Esophagus muscularis mucosa (tissue), 4 donors: ENCODE data around the gene NANS. TPM values are rescaled to one million over a fixed set of nuclear protein-coding genes. Genes with fewer than 3 reads are reported as not detected.
A peak's percentile ranks its signal among the peaks of the same experiment; 100 is the strongest.

Source experiments
- DNase-seq: peaks from one replicate; pipeline ENCODE4 v3.0.0-alpha.2; 2017; ENCODE audit errors: extremely low spot score
- H3K27ac ChIP-seq, 4 donors: fragments of 200-600 bp; sonication (generic); replicated peaks in 1 of 4; 1 replicate in 3 of 4; 2 replicates in 1 of 4; pipeline ENCODE4 v1.5.1; 2016 to 2019; ENCODE audit warnings: mild to moderate bottlenecking in 1 of 4
- H3K27me3 ChIP-seq, 4 donors: fragments of 200-600 bp; sonication (generic); one replicate each; pipeline versions ENCODE4 v1.5.1 to v1.6.0; 2016 to 2019
- H3K36me3 ChIP-seq, 4 donors: fragments of 200-600 bp; sonication (generic); one replicate each; pipeline ENCODE4 v1.5.1; 2016 to 2019
- H3K4me1 ChIP-seq, 4 donors: fragments of 200-600 bp; sonication (generic); one replicate each; pipeline ENCODE4 v1.5.1; 2016 to 2019
- H3K4me3 ChIP-seq, 4 donors: fragments of 200-600 bp; sonication (generic); 1 replicate in 2 of 4; 2 replicates in 2 of 4; pipeline ENCODE4 v1.5.1; 2016 to 2019; ENCODE audit warnings: mild to moderate bottlenecking in 4 of 4, moderate library complexity in 1 of 4
- H3K9me3 ChIP-seq, 4 donors: fragments of 200-600 bp; sonication (generic); 1 replicate in 3 of 4; 2 replicates in 1 of 4; pipeline ENCODE4 v1.5.1; 2016 to 2019
- EP300 ChIP-seq: sonication (generic); formaldehyde crosslinking; IDR thresholded peaks from one replicate; pipeline ENCODE4 v1.6.1; 2017; ENCODE audit warnings: antibody characterized with exemption
- POLR2A ChIP-seq: fragments of 450-650 bp; IDR thresholded peaks from one replicate; pipeline ENCODE4 v1.6.1; 2017; ENCODE audit warnings: antibody characterized with exemption, moderate library complexity, mild to moderate bottlenecking, low read depth
- POLR2AphosphoS5 ChIP-seq, 2 donors: sonication (generic); formaldehyde crosslinking; IDR thresholded peaks; one replicate each; pipeline ENCODE4 v1.6.1; 2017; ENCODE audit warnings: antibody characterized with exemption in 2 of 2
- WGBS: methylation state at CpG from one replicate; pipeline ENCODE4 v1.1.5; 2018; 5-methylcytosine and 5-hydroxymethylcytosine counted together
- intact Hi-C: fragments of 100-400 bp; cut with DNase I; formaldehyde crosslinking; loops from one replicate; pipeline ENCODE4 v1.15.1; 2023
- total RNA-seq, 4 donors: library from RNA; depleted of rRNA; stranded (reverse); fragments of >200 nt; gene quantifications; one replicate each; pipeline versions ENCODE4 v1.1.0 to v1.2.1, GENCODE V29; 2016
- TF ChIP-seq, protein P1 (sequence below), 3 experiments: fragments of 200-600 bp in 2 of 3; fragments of 450-650 bp in 1 of 3; sonication (generic) in 2 of 3; IDR thresholded peaks; one replicate each; pipeline ENCODE4 v1.5.1; 2017 to 2019; ENCODE audit warnings: antibody characterized with exemption in 3 of 3, mild to moderate bottlenecking in 2 of 3, moderate library complexity in 1 of 3

The NANS gene
- total RNA-seq, 4 donors from 2014 or later = 25.3 to 54.7 (median 37.3) TPM

DNA sequence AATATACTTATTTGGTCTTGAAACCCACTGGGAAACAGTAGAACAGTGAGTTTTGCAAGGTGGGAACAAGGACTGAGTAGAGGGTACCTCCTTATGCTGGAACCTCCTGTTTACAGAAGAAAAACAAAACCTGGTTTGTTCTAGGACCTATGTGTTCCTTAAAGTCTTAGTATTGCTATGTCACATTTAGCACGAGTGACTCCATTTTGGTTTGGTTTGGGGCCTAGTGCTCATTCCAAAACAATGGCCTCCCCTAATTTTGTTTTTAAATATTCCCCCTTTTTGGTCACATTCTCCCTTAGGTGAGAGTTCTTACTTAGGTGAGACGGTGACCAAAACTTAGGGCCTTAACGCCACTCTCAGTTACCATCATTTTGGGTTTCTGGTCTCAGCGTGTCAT, 6.2 kb upstream of the NANS start:
- TF ChIP-seq POLR2A = no peak
- TF ChIP-seq POLR2AphosphoS5 (IDR thresholded peaks at IDR 0.05) = no peak
- TF ChIP-seq EP300 = no peak
- TF ChIP-seq, protein P1, sequence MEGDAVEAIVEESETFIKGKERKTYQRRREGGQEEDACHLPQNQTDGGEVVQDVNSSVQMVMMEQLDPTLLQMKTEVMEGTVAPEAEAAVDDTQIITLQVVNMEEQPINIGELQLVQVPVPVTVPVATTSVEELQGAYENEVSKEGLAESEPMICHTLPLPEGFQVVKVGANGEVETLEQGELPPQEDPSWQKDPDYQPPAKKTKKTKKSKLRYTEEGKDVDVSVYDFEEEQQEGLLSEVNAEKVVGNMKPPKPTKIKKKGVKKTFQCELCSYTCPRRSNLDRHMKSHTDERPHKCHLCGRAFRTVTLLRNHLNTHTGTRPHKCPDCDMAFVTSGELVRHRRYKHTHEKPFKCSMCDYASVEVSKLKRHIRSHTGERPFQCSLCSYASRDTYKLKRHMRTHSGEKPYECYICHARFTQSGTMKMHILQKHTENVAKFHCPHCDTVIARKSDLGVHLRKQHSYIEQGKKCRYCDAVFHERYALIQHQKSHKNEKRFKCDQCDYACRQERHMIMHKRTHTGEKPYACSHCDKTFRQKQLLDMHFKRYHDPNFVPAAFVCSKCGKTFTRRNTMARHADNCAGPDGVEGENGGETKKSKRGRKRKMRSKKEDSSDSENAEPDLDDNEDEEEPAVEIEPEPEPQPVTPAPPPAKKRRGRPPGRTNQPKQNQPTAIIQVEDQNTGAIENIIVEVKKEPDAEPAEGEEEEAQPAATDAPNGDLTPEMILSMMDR (IDR thresholded peaks at IDR 0.05) = no peak
- no peaks in the 10 kb centered on the region for H3K36me3 ChIP-seq
- DNase-seq = no peak
- H3K9me3 ChIP-seq = no peaks in the 10 kb centered on the region
- 93% methylated on average over 4 of the region's 4 CpGs for WGBS
- no peak overlapping the region for H3K27ac ChIP-seq
- H3K4me3 ChIP-seq = no peak overlapping the region
- no peaks in the 10 kb centered on the region for H3K4me1 ChIP-seq
- intact Hi-C loops = no loop called here
- H3K27me3 ChIP-seq = no peaks in the 10 kb centered on the region

DNA sequence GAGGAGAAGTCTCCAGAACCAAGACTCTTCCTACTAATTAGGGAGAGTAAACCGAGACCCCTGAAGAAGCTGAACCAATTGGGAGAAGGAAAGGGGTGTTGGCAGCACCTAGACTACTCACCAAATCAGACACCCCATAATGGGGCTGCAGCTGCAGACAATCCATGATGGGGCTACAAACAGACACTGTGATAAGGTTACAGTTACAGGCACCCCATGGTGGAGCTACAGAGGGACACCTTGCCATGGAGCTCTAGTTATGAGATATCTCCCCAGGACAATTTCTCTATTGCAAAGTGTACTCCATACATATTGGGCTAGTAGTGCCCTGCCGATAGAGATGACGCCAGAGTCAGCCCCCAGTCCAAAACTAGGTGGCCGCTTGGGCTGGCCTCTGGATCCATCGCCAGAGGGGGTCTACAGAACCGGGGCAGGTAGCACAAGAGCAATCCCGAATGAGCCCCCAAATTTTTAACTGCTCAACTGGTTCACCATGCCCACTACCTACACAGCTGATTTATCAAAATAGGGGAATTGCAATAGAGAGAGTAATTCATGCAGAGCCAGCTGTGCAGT, 2.1 kb upstream of the NANS start:
- Histone ChIP-seq H3K36me3 (no peaks in the 10 kb centered on the region), H3K27me3 (no peaks in the 10 kb centered on the region), H3K9me3 (no peaks in the 10 kb centered on the region), H3K4me3 (no peak overlapping the region), H3K4me1 (peaks cover 14 to 31% (median 24%) of the 10 kb centered on the region in 4 donors), H3K27ac (no peak overlapping the region)
- TF ChIP-seq POLR2A = no peak
- TF ChIP-seq EP300 = no peak
- TF ChIP-seq, protein P1 (IDR thresholded peaks at IDR 0.05) = no peak
- no peak for TF ChIP-seq POLR2AphosphoS5 (IDR thresholded peaks at IDR 0.05)
- intact Hi-C loops = no loop called here
- WGBS = 94% methylated on average over 6 of the region's 7 CpGs
- no peak for DNase-seq

DNA sequence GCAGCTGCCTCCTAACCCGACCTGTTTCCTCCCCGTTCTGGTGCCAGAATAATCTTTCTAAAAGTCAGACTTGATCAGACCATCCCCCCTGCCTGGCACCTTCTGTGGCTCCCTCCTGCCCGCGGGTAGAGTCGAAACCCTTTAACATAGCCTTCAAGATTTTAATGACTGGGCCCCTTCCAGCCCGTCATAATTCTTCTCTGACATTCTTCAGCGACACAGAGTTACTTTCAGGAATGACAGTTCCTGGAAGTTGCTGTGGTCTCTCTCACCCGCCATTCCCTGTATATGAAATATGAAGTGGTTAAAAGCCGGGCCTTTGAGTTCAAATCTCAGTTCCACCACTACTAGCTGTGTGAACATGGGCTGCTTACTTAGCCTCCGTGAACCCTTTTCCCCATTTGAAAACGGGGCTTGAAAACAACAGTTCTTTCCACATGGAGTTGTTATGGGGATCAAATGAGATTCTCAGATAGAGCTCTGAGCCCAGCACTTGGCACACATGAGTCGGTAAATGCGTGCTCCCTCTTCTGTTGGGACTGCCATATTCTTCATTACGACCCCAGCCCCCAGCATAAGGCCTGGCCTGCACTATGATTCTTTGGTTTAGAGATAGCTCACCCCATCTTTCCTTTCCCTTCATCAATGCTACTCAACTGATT, 737 bp downstream of the NANS start:
- Histone ChIP-seq H3K4me1 (peaks cover 14 to 39% (median 24%) of the 10 kb centered on the region in 4 donors), H3K27ac (peak overlapping the region; percentile 87 to 98 (median 94)), H3K9me3 (no peaks in the 10 kb centered on the region), H3K27me3 (no peaks in the 10 kb centered on the region), H3K4me3 (peak overlapping the region; percentile 71 to 89 (median 77)), H3K36me3 (peaks cover 6 to 19% (median 16%) of the 10 kb centered on the region in 4 donors)
- 8% methylated on average over 14 of the region's 14 CpGs for WGBS
- intact Hi-C loops = loop anchor here (2.0 kb wide), 1 partner anchor 74 kb away; the partner anchor contains the start of gene ANP32B
- TF ChIP-seq POLR2AphosphoS5 (IDR thresholded peaks at IDR 0.05) = no peak
- TF ChIP-seq EP300 = no peak
- TF ChIP-seq, protein P1 (IDR thresholded peaks at IDR 0.05) = no peak
- TF ChIP-seq POLR2A = no peak
- peak; percentile 93 for DNase-seq

DNA sequence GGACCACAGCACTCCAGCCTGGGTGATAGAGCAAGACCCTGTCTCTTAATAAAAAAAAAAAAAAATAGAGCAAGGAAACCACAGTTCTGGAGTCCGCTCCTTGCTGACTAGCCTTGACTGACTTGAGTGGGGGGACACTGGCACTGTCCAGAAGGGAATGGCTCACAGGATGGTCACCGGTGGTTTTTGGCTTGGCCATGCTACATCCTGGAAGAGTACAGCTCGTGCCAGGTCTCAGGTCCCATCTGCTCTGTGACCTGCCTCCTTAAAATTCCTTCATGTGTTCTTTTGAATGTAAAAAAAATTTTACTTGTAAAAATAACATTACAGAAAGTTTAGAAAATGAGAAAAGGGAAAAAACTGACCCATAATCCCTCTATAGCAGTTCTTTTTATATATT, 5.6 kb downstream of the NANS start:
- WGBS = 88% methylated on average over 3 of the region's 3 CpGs
- TF ChIP-seq, protein P1 (IDR thresholded peaks at IDR 0.05) = no peak
- TF ChIP-seq POLR2A (no peak), POLR2AphosphoS5 (IDR thresholded peaks at IDR 0.05) (no peak), EP300 (no peak)
- peaks cover 10 to 31% (median 16%) of the 10 kb centered on the region in 4 donors for H3K4me1 ChIP-seq
- no peaks in the 10 kb centered on the region for H3K9me3 ChIP-seq
- DNase-seq = no peak
- H3K4me3 ChIP-seq = no peak overlapping the region
- peaks cover 22 to 66% (median 50%) of the 10 kb centered on the region in 4 donors for H3K36me3 ChIP-seq
- intact Hi-C loops = no loop called here
- no peak overlapping the region for H3K27ac ChIP-seq
- no peaks in the 10 kb centered on the region for H3K27me3 ChIP-seq
